Measurements from ENCODE around the gene KRT6A.

GRCh38 chr12:52499806-52500560 is 6.9 kb upstream of the KRT6A start:
- TF ChIP-seq CTCF (IDR thresholded peaks at IDR 0.05), result no peak
- no peak for TF ChIP-seq POLR2A (IDR thresholded peaks at IDR 0.05)
- no peak for TF ChIP-seq EP300 (IDR thresholded peaks at IDR 0.05)
- TF ChIP-seq POLR2AphosphoS5 (IDR thresholded peaks at IDR 0.05), result no peak

Data from stomach (tissue), 4 donors.